H1 (cell line): ENCODE results near the gene GNB1L. TPM values are rescaled to one million over a fixed set of nuclear protein-coding genes. Genes with fewer than 3 reads are reported as not detected.

Experiments
- CTCF ChIA-PET: fragments of 300-600 bp; sonication (Branson Sonifier 250); formaldehyde crosslinking; loops from one replicate; lab custom pipeline; 2021; ENCODE audit not compliant: partially characterized antibody; lab: Charles Lee
- POLR2A ChIA-PET: fragments of 300-600 bp; sonication (Branson Sonifier 250); formaldehyde crosslinking; loops from one replicate; lab custom pipeline; 2021; ENCODE audit warnings: inconsistent platforms; ENCODE audit not compliant: partially characterized antibody; lab: Charles Lee
- DNase-seq, 2 experiments: peaks; one replicate each; pipeline versions ENCODE4 v3.0.0 to v3.0.0-alpha.2; 2010 to 2022; ENCODE audit warnings: low spot score in 2 of 2, low read depth in 1 of 2, mixed read lengths in 1 of 2
- FAIRE-seq: peaks from 2 replicates; lab custom pipeline; 2011; peaks lifted over from hg19 to GRCh38; lab: Jason Lieb, UNC
- H2AFZ ChIP-seq: 2 replicates; pipeline ENCODE4 v1.8.1; 2012; ENCODE audit warnings: low read length, inconsistent platforms
- H2AK5ac ChIP-seq: 2 replicates; pipeline ENCODE4 v1.6.1; 2013; ENCODE audit warnings: low read depth, low read length
- H2BK120ac ChIP-seq: replicated peaks from 2 replicates; pipeline ENCODE3; 2013; ENCODE audit warnings: low read depth, low read length, inconsistent platforms
- H2BK12ac ChIP-seq: 2 replicates; pipeline ENCODE4 v1.6.1; 2013; ENCODE audit warnings: low read depth, low read length
- H2BK15ac ChIP-seq: 2 replicates; pipeline ENCODE4 v1.6.1; 2013; ENCODE audit warnings: low read length
- H2BK20ac ChIP-seq: 2 replicates; pipeline ENCODE4 v1.6.1; 2013; ENCODE audit warnings: low read length
- H2BK5ac ChIP-seq: 2 replicates; pipeline ENCODE4 v1.6.1; 2013; ENCODE audit warnings: low read depth, low read length
- H3K14ac ChIP-seq: 2 replicates; pipeline ENCODE4 v1.6.1; 2013; ENCODE audit warnings: inconsistent platforms; ENCODE audit not compliant: insufficient read length
- H3K18ac ChIP-seq: 2 replicates; pipeline ENCODE4 v1.6.1; 2013; ENCODE audit warnings: low read length; ENCODE audit errors: extremely low read depth
- H3K23ac ChIP-seq: 2 replicates; pipeline ENCODE4 v1.6.1; 2013; ENCODE audit warnings: inconsistent platforms; ENCODE audit not compliant: insufficient read length
- H3K23me2 ChIP-seq: 2 replicates; pipeline ENCODE4 v1.6.1; 2013; ENCODE audit warnings: low read depth, low read length
- H3K27ac ChIP-seq: 2 replicates; pipeline ENCODE4 v1.6.1; 2011; ENCODE audit warnings: low read depth, low read length, inconsistent platforms
- H3K27me3 ChIP-seq, 4 experiments: replicated peaks in 1 of 4; 1 replicate in 1 of 4; 2 replicates in 3 of 4; pipeline versions ENCODE4 v1.6.1 to v1.8.1; 2011 to 2013; ENCODE audit warnings: low read length in 3 of 4, mild to moderate bottlenecking in 3 of 4, inconsistent platforms in 2 of 4, mixed read lengths in 2 of 4, moderate library complexity in 1 of 4; ENCODE audit not compliant: control insufficient read depth in 3 of 4, insufficient read depth in 3 of 4; ENCODE audit errors: extremely low read depth in 1 of 4
- H3K36me3 ChIP-seq, 4 experiments: 2 replicates each; pipeline versions ENCODE4 v1.6.1 to v1.8.1; 2011 to 2013; ENCODE audit warnings: mild to moderate bottlenecking in 4 of 4, low read length in 3 of 4, moderate library complexity in 2 of 4, control low read depth in 1 of 4, inconsistent platforms in 1 of 4; ENCODE audit not compliant: insufficient read depth in 4 of 4, control insufficient read depth in 2 of 4
- H3K4ac ChIP-seq: replicated peaks from 2 replicates; pipeline ENCODE3; 2013; ENCODE audit warnings: low read length, low read depth, mixed read lengths, inconsistent platforms; ENCODE audit not compliant: insufficient read length
- H3K4me1 ChIP-seq, 4 experiments: replicated peaks in 1 of 4; 1 replicate in 1 of 4; 2 replicates in 3 of 4; pipeline versions ENCODE4 v1.6.1 to v1.8.1; 2011 to 2013; ENCODE audit warnings: low read length in 3 of 4, inconsistent platforms in 2 of 4, mixed read lengths in 1 of 4; ENCODE audit not compliant: insufficient read depth in 4 of 4, control insufficient read depth in 3 of 4
- H3K4me2 ChIP-seq, 2 experiments: 2 replicates each; pipeline versions ENCODE4 v1.6.1 to v1.8.1; 2011 to 2013; ENCODE audit warnings: low read depth in 2 of 2, low read length in 2 of 2, control low read depth in 1 of 2, inconsistent platforms in 1 of 2, mild to moderate bottlenecking in 1 of 2; ENCODE audit not compliant: insufficient read depth in 1 of 2
- H3K4me3 ChIP-seq, 4 experiments: fragments of 200-600, 300-600 bp in 1 of 4; sonication (generic), shearing (Covaris generic), sonication (Bioruptor Twin) in 1 of 4; 2 replicates each; pipeline versions ENCODE4 v1.5.1 to v1.8.1; 2011 to 2016; ENCODE audit warnings: low read length in 4 of 4, low read depth in 3 of 4, control low read depth in 2 of 4, inconsistent platforms in 2 of 4, mild to moderate bottlenecking in 2 of 4, mixed read lengths in 1 of 4, moderate library complexity in 1 of 4; ENCODE audit not compliant: insufficient read depth in 2 of 4; ENCODE audit errors: extremely low read depth in 1 of 4
- H3K56ac ChIP-seq: replicated peaks from 2 replicates; pipeline ENCODE3; 2013; ENCODE audit warnings: low read depth, mild to moderate bottlenecking, mixed read lengths, low read length, inconsistent platforms; ENCODE audit not compliant: insufficient read length
- H3K79me1 ChIP-seq: 2 replicates; pipeline ENCODE4 v1.6.1; 2013; ENCODE audit warnings: low read depth, low read length, control low read depth
- H3K79me2 ChIP-seq, 2 experiments: 2 replicates each; pipeline versions ENCODE4 v1.6.1 to v1.8.1; 2012 to 2013; ENCODE audit warnings: low read length in 2 of 2, mild to moderate bottlenecking in 2 of 2, inconsistent platforms in 1 of 2; ENCODE audit not compliant: insufficient read depth in 2 of 2, control insufficient read depth in 1 of 2
- H3K9ac ChIP-seq, 4 experiments: replicated peaks in 1 of 4; 1 replicate in 1 of 4; 2 replicates in 3 of 4; pipeline versions ENCODE4 v1.6.1 to v1.8.1; 2011 to 2013; ENCODE audit warnings: low read depth in 3 of 4, low read length in 3 of 4, control low read depth in 2 of 4, mild to moderate bottlenecking in 2 of 4, moderate library complexity in 2 of 4, inconsistent platforms in 1 of 4; ENCODE audit errors: extremely low read depth in 1 of 4
- H3K9me3 ChIP-seq, 2 experiments: 2 replicates each; pipeline versions ENCODE4 v1.6.1 to v1.8.1; 2012 to 2013; ENCODE audit warnings: mild to moderate bottlenecking in 2 of 2, moderate library complexity in 2 of 2, control low read depth in 1 of 2, inconsistent platforms in 1 of 2, low read depth in 1 of 2, low read length in 1 of 2, mixed read lengths in 1 of 2; ENCODE audit not compliant: insufficient read depth in 2 of 2
- H4K20me1 ChIP-seq, 2 experiments: replicated peaks in 1 of 2; 2 replicates each; pipeline versions ENCODE3 to v1.8.1; 2011 to 2013; ENCODE audit warnings: inconsistent platforms in 2 of 2, low read length in 2 of 2, mild to moderate bottlenecking in 1 of 2; ENCODE audit not compliant: insufficient read depth in 2 of 2, control insufficient read depth in 1 of 2
- H4K5ac ChIP-seq: 2 replicates; pipeline ENCODE4 v1.6.1; 2013; ENCODE audit warnings: low read length, low read depth, mixed read lengths, inconsistent platforms; ENCODE audit not compliant: insufficient read length
- H4K8ac ChIP-seq: 2 replicates; pipeline ENCODE4 v1.8.0; 2013; ENCODE audit warnings: mild to moderate bottlenecking, moderate library complexity, low read length, inconsistent platforms; ENCODE audit not compliant: insufficient read depth; ENCODE audit errors: extremely low read depth
- H4K91ac ChIP-seq: replicated peaks from 2 replicates; pipeline ENCODE3; 2013; ENCODE audit warnings: low read length, mixed read lengths, inconsistent platforms; ENCODE audit not compliant: insufficient read length
- SP4 ChIP-seq: IDR thresholded peaks from 2 replicates; pipeline ENCODE4 v1.6.1; 2012; ENCODE audit warnings: low read length, inconsistent platforms
- SRF ChIP-seq: IDR thresholded peaks from 2 replicates; pipeline ENCODE4 v1.6.1; 2011; ENCODE audit warnings: mild to moderate bottlenecking, low read depth, low read length, moderate library complexity
- WGBS, 2 experiments: shearing (Covaris generic) in 1 of 2; methylation state at CpG; one replicate each; pipeline versions ENCODE4 v1.1.6 to v1.1.7; 2013 to 2015; ENCODE audit warnings: low lambda C conversion rate in 2 of 2, mixed read lengths in 2 of 2, inconsistent platforms in 1 of 2, low coverage in 1 of 2, missing lambda C conversion rate in 1 of 2; ENCODE audit not compliant: insufficient replicate concordance in 2 of 2, insufficient coverage in 1 of 2, insufficient read length in 1 of 2; ENCODE audit errors: extremely low coverage in 1 of 2, missing lambda C conversion rate in 1 of 2; 5-methylcytosine and 5-hydroxymethylcytosine counted together
- polyA plus RNA-seq, 7 experiments: library from polyadenylated mRNA; depleted of rRNA in 3 of 7; stranded (reverse) in 5 of 7; unstranded in 2 of 7; fragments of >200 nt in 5 of 7; fragments of 200-250 nt in 2 of 7; gene quantifications; 1 replicate in 5 of 7; 2 replicates in 1 of 7; 4 replicates in 1 of 7; pipeline versions ENCODE4 v1.2.1 to v1.2.3, GENCODE V29; 2011 to 2013; ENCODE audit warnings: missing spikeins in 2 of 7, mixed read lengths in 2 of 7
- total RNA-seq: library from RNA; stranded (reverse); fragmentation: NEBNext Ultra II Directional; extraction: Animal tissue kit (Norgen Biotek cat#: 25700); gene quantifications from 2 replicates; pipeline ENCODE4 v1.2.1, GENCODE V29; 2021

The GNB1L gene
- total and polyA plus RNA-seq, 2 of the 8 experiments (the other 6 are each of a cell fraction or from before 2014, with no cell fraction given), result 14.0 to 15.6 TPM

DNA sequence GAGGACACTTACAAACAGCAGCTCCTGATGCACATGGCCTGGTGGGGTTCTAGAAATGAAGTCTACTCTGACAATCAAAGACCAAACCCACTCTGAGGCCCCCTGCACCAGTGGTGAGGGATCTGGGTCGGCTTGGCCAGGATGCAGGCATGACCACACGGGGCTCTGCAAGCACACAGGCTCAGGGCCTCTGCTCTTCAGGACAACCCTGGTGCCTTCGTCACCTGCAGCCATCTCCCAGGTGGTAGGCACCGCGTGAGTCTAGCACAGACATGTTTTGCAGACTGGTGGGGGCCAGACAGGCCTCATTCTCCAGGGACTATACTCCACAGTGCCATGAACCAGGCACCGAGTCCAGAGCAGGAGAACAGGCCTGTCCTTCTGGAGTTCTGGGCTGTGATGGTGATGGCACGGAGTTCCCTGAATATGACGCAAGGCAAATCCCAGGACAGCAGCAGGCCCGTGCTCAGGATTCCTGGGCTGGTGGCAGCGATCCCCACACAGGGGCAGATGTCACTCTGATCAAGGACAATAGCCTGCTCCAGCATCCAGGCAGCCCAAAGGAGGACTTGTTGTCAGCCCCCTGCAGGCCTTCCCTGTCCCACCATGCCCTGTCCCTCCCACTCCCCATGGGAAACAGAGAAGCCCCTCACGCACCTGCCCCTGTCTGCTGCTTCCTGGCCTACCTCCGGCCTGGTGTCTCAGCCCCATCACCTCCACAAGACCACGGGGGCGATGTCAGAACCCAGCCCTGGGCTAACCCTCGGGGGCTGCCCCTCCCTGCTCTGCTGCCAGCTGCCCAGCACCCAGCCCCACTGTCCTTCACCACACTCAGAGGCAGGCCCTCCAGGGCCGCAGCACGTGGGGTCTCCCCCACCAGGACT lies 36.1 kb downstream of the GNB1L start:
- Histone ChIP-seq H3K9me3 (no peaks in the 10 kb centered on the region), H3K18ac (no peak overlapping the region), H3K4me2 (no peak overlapping the region), H2BK120ac (no peak overlapping the region), H2BK12ac (no peak overlapping the region), H3K27me3 (peaks cover 0 to under 1% (median 0%) of the 10 kb centered on the region in 4 experiments; a peak in 1 of 7 replicates), H3K79me2 (no peaks in the 10 kb centered on the region), H3K9ac (no peak overlapping the region), H3K14ac (no peak overlapping the region), H2AFZ (no peak overlapping the region), H2BK15ac (no peak overlapping the region), H4K8ac (peak overlapping the region; percentile 5), H3K4ac (no peak overlapping the region), H3K79me1 (no peaks in the 10 kb centered on the region), H2BK5ac (peak overlapping the region; percentile 63; the same call in 1 of the 2 replicates), H4K20me1 (peaks cover 6 to 12% of the 10 kb centered on the region in 2 experiments), H3K4me3 (no peak overlapping the region), H3K23me2 (peaks cover 2% of the 10 kb centered on the region; the same call in 1 of the 2 replicates), H4K91ac (no peak overlapping the region), H4K5ac (no peak overlapping the region), H3K36me3 (no peaks in the 10 kb centered on the region), H3K27ac (no peak overlapping the region), H3K56ac (no peak overlapping the region), H2BK20ac (no peak overlapping the region), H2AK5ac (no peak overlapping the region), H3K4me1 (peaks cover 0 to 9% (median 1%) of the 10 kb centered on the region in 4 experiments; a peak in 3 of 7 replicates), H3K23ac (no peak overlapping the region)
- DNase-seq, result peak in 1 of 2 experiments; percentile 41
- ChIA-PET CTCF (interaction anchor here (1.0 to 4.3 kb wide), 8 partner anchors 15 to 133 kb away, joined by 3 to 18 read pairs (median 3); no protein-coding TSS in a partner anchor), POLR2A (interaction anchor here (0.6 to 0.8 kb wide), 3 partner anchors 35 to 95 kb away, joined by 3 to 4 read pairs (median 3); no protein-coding TSS in a partner anchor)
- 96% methylated on average over 17 of the region's 17 CpGs; no CpG with 5 or more reads in 1 of the 2 experiments for WGBS, 2 experiments
- TF ChIP-seq SRF (no peak), SP4 (no peak)
- FAIRE-seq, result no peak
